Ammon's horn (tissue), 1 donor: ENCODE measurements around the gene NME4.
"Not testable (repeated sequence)": the region's sequence is repeated elsewhere in the genome, so short reads cannot be mapped to it uniquely, and the experiment has no call there.

Source experiments
- DNase-seq: peaks from one replicate; pipeline ENCODE4 v3.0.0-alpha.2; 2016; ENCODE audit warnings: low spot score

Gene NME4

GRCh38 chr16:377419-377951, 19.5 kb upstream of the NME4 start:
- DNase-seq: no peak

- DNase-seq: not testable (repeated sequence)
These were observed 18.7 kb upstream of the NME4 start for GRCh38 chr16:378113-378820.

GRCh38 chr16:378821-379182, 18.2 kb upstream of the NME4 start:
- DNase-seq: no peak

GRCh38 chr16:379183-379960, 17.6 kb upstream of the NME4 start:
- no peak for DNase-seq

- DNase-seq: no peak
These were observed 16.8 kb upstream of the NME4 start for GRCh38 chr16:379961-380761.

GRCh38 chr16:380762-381011, 16.3 kb upstream of the NME4 start:
- DNase-seq: no peak

- no peak for DNase-seq
These were observed 15.8 kb upstream of the NME4 start for GRCh38 chr16:381012-381788.

GRCh38 chr16:381789-382717, 14.9 kb upstream of the NME4 start, which contains the start of gene PGAP6:
Gene PGAP6 (minus strand): TSS chr16:381978. CDS start chr16:381821, 157 bp downstream.
- DNase-seq: peak; percentile 76

GRCh38 chr16:383326-384051, 13.5 kb upstream of the NME4 start:
- DNase-seq: no peak

GRCh38 chr16:386641-387156, 10.3 kb upstream of the NME4 start:
- peak; percentile 65 for DNase-seq

- not testable (repeated sequence) for DNase-seq
These were observed 9.0 kb upstream of the NME4 start for GRCh38 chr16:387761-388666.

- no peak for DNase-seq
These were observed 7.6 kb upstream of the NME4 start for GRCh38 chr16:389352-389751.

- no peak for DNase-seq
These were observed 5.1 kb upstream of the NME4 start for GRCh38 chr16:391885-392335.

GRCh38 chr16:392450-393030, 4.5 kb upstream of the NME4 start:
- peak; percentile 1 for DNase-seq

- no peak for DNase-seq
These were observed 800 bp upstream of the NME4 start for GRCh38 chr16:396199-396598.

- DNase-seq: no peak
These were observed 394 bp upstream of the NME4 start for GRCh38 chr16:396605-397004.

- peak; percentile 63 for DNase-seq
These were observed 835 bp downstream of the NME4 start for GRCh38 chr16:397736-398332.
